ENCODE measurements around the gene KIF27.
"Not testable (repeated sequence)": the region's sequence is repeated elsewhere in the genome, so short reads cannot be mapped to it uniquely, and the experiment has no call there.

Gene KIF27

GRCh38 chr9:83817356-83818278 is 103.6 kb downstream of the KIF27 start, which contains the start of gene GKAP1:
GKAP1 (minus strand) TSS chr9:83817769; CDS start chr9:83806517, 11,252 bp downstream.
- in situ Hi-C loops (cut with MboI; ENCODE audit: low sequenced_read_pairs) = not testable (repeated sequence)

GRCh38 chr9:83817011-83817355 is 104.2 kb downstream of the KIF27 start:
- in situ Hi-C loops (cut with MboI; ENCODE audit: low sequenced_read_pairs) = not testable (repeated sequence)

- in situ Hi-C loops (cut with MboI; ENCODE audit: low sequenced_read_pairs) = not testable (repeated sequence)
Observed at GRCh38 chr9:83815120-83815519, 106.1 kb downstream of the KIF27 start.

GRCh38 chr9:83809213-83809612 is 112.0 kb downstream of the KIF27 start:
- in situ Hi-C loops (cut with MboI; ENCODE audit: low sequenced_read_pairs) = not testable (repeated sequence)

- in situ Hi-C loops (cut with MboI; ENCODE audit: low sequenced_read_pairs) = not testable (repeated sequence)
Observed at GRCh38 chr9:83804454-83804853, 116.8 kb downstream of the KIF27 start.

- in situ Hi-C loops (cut with MboI; ENCODE audit: low sequenced_read_pairs) = not testable (repeated sequence)
Observed at GRCh38 chr9:83803941-83804340, 117.3 kb downstream of the KIF27 start.

GRCh38 chr9:83800236-83801033 is 120.8 kb downstream of the KIF27 start:
- in situ Hi-C loops (cut with MboI; ENCODE audit: low sequenced_read_pairs) = no loop called here

GRCh38 chr9:83794051-83794450 is 127.2 kb downstream of the KIF27 start:
- in situ Hi-C loops (cut with MboI; ENCODE audit: low sequenced_read_pairs) = no loop called here

- in situ Hi-C loops (cut with MboI; ENCODE audit: low sequenced_read_pairs) = no loop called here
Observed at GRCh38 chr9:83792746-83793145, 128.5 kb downstream of the KIF27 start.

Data from hTERT RPE-1 (cell line).